CD4-positive, alpha-beta T cell (primary cell): ENCODE results near the gene ITGA2. TPM values are rescaled to one million over a fixed set of nuclear protein-coding genes. Genes with fewer than 3 reads are reported as not detected.
A peak's percentile ranks its signal among the peaks of the same experiment; 100 is the strongest.

Experiments used
- ATAC-seq: fragments of 200-7000 bp; cut with Tn5 transposase; one replicate; pipeline ENCODE4 v1.10.0; 2022; ENCODE audit warnings: mild to moderate bottlenecking; ENCODE audit not compliant: poor library complexity
- CTCF ChIA-PET: fragments of 350-600 bp; sonication (Branson Sonifier 250); formaldehyde crosslinking; loops from one replicate; lab custom pipeline; 2021; ENCODE audit warnings: antibody characterized with exemption, inconsistent platforms; lab: Charles Lee
- POLR2A ChIA-PET: fragments of 350-600 bp; sonication (Branson Sonifier 250); formaldehyde crosslinking; loops from one replicate; lab custom pipeline; 2021; ENCODE audit warnings: antibody characterized with exemption, inconsistent platforms; lab: Charles Lee
- DNase-seq, 14 experiments: peaks; one replicate each; pipeline ENCODE4 v3.0.0-alpha.2; 2013 to 2020; ENCODE audit warnings: mixed read lengths in 2 of 14
- H3K27ac ChIP-seq, 2 donors: one replicate each; pipeline versions ENCODE4 v1.5.1 to v1.7.0; 2013; ENCODE audit warnings: low read length in 2 of 2, low read depth in 1 of 2, mild to moderate bottlenecking in 1 of 2
- H3K27me3 ChIP-seq, 2 experiments: 1 replicate in 1 of 2; 2 replicates in 1 of 2; pipeline versions ENCODE4 v1.6.1 to v1.7.0; 2013; ENCODE audit warnings: low read length in 2 of 2, control low read depth in 1 of 2, mild to moderate bottlenecking in 1 of 2, moderate library complexity in 1 of 2; ENCODE audit not compliant: insufficient read depth in 2 of 2, control insufficient read depth in 1 of 2
- H3K36me3 ChIP-seq: one replicate; pipeline ENCODE4 v1.6.1; 2013; ENCODE audit warnings: low read length, control low read depth; ENCODE audit not compliant: insufficient read depth
- H3K4me1 ChIP-seq: one replicate; pipeline ENCODE4 v1.6.1; 2013; ENCODE audit warnings: low read length, control low read depth; ENCODE audit not compliant: insufficient read depth
- H3K4me3 ChIP-seq: one replicate; pipeline ENCODE4 v1.5.1; 2013; ENCODE audit warnings: mild to moderate bottlenecking, low read length, moderate library complexity
- H3K9me3 ChIP-seq, 2 experiments: 1 replicate in 1 of 2; 2 replicates in 1 of 2; pipeline versions ENCODE4 v1.6.1 to v1.7.0; 2013; ENCODE audit warnings: low read length in 2 of 2, mild to moderate bottlenecking in 2 of 2, control low read depth in 1 of 2, moderate library complexity in 1 of 2; ENCODE audit not compliant: control insufficient read depth in 1 of 2, insufficient read depth in 1 of 2
- H3K27ac Mint-ChIP-seq: one replicate; pipeline ENCODE4 v1.8.0; 2020; ENCODE audit warnings: mixed read lengths
- H3K27me3 Mint-ChIP-seq: one replicate; pipeline ENCODE4 v1.8.0; 2021; ENCODE audit warnings: mixed read lengths
- H3K36me3 Mint-ChIP-seq: one replicate; pipeline ENCODE4 v1.8.0; 2021; ENCODE audit warnings: low read depth, mixed read lengths
- H3K4me1 Mint-ChIP-seq: one replicate; pipeline ENCODE4 v1.8.0; 2021; ENCODE audit warnings: low read depth, mixed read lengths
- H3K4me3 Mint-ChIP-seq: one replicate; pipeline ENCODE4 v1.8.0; 2020; ENCODE audit warnings: mild to moderate bottlenecking, mixed read lengths
- H3K9me3 Mint-ChIP-seq: one replicate; pipeline ENCODE4 v1.8.0; 2020; ENCODE audit warnings: mixed read lengths
- intact Hi-C, 2 experiments: fragments of 100-400 bp; cut with DNase I in 1 of 2; cut with micrococcal nuclease in 1 of 2; formaldehyde crosslinking; loops; one replicate each; pipeline versions ENCODE4 v1.15.1 to v1.9.0; 2023 to 2025; cut with DNase I, micrococcal nuclease
- total RNA-seq, 174 experiments: library from RNA in 2 of 174; stranded (reverse) in 2 of 174; gene quantifications; one replicate each; pipeline ENCODE4 v1.2.3 and lab custom pipeline; 2021 to 2026
- TF ChIP-seq, protein P1 (sequence below): fragments of 200-600 bp; IDR thresholded peaks from one replicate; pipeline ENCODE4 v1.8.0; 2022; ENCODE audit warnings: antibody characterized with exemption, mild to moderate bottlenecking

The ITGA2 gene
- total RNA-seq, 2 experiments from 2014 or later: 0.03 to 0.11 TPM

DNA sequence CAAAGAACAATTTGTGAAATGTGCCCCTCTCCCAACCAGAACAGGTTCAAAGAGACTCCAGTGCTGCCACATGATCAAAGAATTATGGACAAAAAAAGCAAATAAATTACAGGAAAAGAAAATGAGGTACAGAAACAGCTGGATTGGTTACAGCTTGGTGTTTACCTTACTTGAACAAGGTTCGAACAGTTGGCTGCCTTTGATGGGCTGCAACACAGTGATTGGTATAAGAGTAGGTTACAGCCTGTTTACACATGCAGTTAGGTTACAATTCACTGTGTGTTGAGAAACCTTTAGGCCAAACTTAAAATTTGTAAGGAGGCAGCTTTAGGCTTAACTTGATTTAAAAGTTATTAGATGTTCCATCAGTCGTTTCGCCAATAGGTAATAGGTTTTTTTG lies 123.8 kb downstream of the ITGA2 start:
- TF ChIP-seq, protein P1, sequence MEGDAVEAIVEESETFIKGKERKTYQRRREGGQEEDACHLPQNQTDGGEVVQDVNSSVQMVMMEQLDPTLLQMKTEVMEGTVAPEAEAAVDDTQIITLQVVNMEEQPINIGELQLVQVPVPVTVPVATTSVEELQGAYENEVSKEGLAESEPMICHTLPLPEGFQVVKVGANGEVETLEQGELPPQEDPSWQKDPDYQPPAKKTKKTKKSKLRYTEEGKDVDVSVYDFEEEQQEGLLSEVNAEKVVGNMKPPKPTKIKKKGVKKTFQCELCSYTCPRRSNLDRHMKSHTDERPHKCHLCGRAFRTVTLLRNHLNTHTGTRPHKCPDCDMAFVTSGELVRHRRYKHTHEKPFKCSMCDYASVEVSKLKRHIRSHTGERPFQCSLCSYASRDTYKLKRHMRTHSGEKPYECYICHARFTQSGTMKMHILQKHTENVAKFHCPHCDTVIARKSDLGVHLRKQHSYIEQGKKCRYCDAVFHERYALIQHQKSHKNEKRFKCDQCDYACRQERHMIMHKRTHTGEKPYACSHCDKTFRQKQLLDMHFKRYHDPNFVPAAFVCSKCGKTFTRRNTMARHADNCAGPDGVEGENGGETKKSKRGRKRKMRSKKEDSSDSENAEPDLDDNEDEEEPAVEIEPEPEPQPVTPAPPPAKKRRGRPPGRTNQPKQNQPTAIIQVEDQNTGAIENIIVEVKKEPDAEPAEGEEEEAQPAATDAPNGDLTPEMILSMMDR: no peak
- ATAC-seq (no peak), DNase-seq (no peak)
- Mint-ChIP-seq H3K27ac (no peak overlapping the region), H3K4me1 (peaks cover 25% of the 10 kb centered on the region), H3K9me3 (no peaks in the 10 kb centered on the region), H3K4me3 (no peak overlapping the region), H3K27me3 (no peaks in the 10 kb centered on the region), H3K36me3 (peaks cover 6% of the 10 kb centered on the region)
- Histone ChIP-seq H3K4me3 (no peak overlapping the region), H3K4me1 (peaks cover 8% of the 10 kb centered on the region), H3K27me3 (no peaks in the 10 kb centered on the region), H3K36me3 (no peaks in the 10 kb centered on the region), H3K9me3 (no peaks in the 10 kb centered on the region), H3K27ac (no peak overlapping the region)
- intact Hi-C loops: loop anchor here in 1 of 2 experiments (5.0 kb wide), 2 partner anchors 316 to 449 kb away; partner anchors contain the start of gene NDUFS4
- POLR2A ChIA-PET: no interaction called here
- CTCF ChIA-PET: interaction anchor here (0.9 kb wide), 1 partner anchor 164 kb away, joined by 3 read pairs; no protein-coding TSS in a partner anchor

DNA sequence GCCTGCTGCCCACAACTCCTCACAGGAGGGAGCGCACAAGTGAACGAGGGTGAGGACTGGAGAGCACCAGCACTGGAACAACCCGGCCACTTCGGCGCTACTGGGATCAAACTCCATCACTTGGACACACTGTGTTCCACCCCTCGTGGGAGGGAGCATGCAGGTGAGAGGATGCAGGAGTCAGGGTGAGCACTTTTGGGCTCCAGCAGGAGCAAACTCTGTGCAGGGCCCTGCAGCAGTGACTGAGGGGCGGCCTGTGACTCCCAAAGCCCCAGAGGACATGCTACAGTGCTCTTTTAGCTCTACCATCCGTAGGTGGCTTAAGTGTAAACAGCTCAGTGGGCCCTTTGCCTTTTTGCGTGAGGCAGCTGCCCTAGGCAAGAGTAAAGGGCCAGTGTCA lies 124.8 kb downstream of the ITGA2 start:
- Mint-ChIP-seq H3K4me3 (no peak overlapping the region), H3K9me3 (no peaks in the 10 kb centered on the region), H3K27ac (no peak overlapping the region), H3K27me3 (no peaks in the 10 kb centered on the region), H3K36me3 (peaks cover 5% of the 10 kb centered on the region), H3K4me1 (peaks cover 17% of the 10 kb centered on the region)
- H3K36me3 ChIP-seq: no peaks in the 10 kb centered on the region
- peaks cover 8% of the 10 kb centered on the region for H3K4me1 ChIP-seq
- ATAC-seq: no peak
- H3K27ac ChIP-seq: no peak overlapping the region
- TF ChIP-seq, protein P1: no peak
- no peaks in the 10 kb centered on the region for H3K9me3 ChIP-seq
- ChIA-PET CTCF (interaction anchor here (0.9 kb wide), 1 partner anchor 165 kb away, joined by 3 read pairs; no protein-coding TSS in a partner anchor), POLR2A (no interaction called here)
- H3K4me3 ChIP-seq: no peak overlapping the region
- no peaks in the 10 kb centered on the region for H3K27me3 ChIP-seq
- DNase-seq: no peak
- intact Hi-C loops: loop anchor here in 1 of 2 experiments (5.0 kb wide), 2 partner anchors 317 to 448 kb away; partner anchors contain the start of gene NDUFS4

DNA sequence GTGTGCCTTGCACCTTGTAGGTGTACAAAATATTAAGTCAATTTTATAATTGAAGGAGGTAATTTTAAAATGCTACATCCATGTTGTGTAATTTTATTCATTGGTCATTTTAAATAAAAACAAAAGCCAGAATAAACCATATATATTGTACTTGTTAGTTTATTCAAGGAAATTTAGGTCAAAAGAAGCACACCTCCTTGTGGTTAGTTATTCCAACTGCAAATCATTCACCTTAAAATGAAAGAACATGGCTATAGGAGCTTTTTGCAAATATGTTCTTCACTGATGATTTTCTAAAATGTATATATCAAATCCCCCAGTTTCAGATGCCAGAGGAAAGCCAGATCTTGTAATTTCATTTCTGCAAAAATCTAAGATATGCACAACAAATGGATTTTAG lies 125.8 kb downstream of the ITGA2 start:
- Mint-ChIP-seq H3K4me3 (no peak overlapping the region), H3K36me3 (no peaks in the 10 kb centered on the region), H3K4me1 (peaks cover 13% of the 10 kb centered on the region), H3K27me3 (no peaks in the 10 kb centered on the region), H3K9me3 (no peaks in the 10 kb centered on the region), H3K27ac (no peak overlapping the region)
- ATAC-seq: no peak
- Histone ChIP-seq H3K27ac (no peak overlapping the region), H3K27me3 (no peaks in the 10 kb centered on the region), H3K9me3 (no peaks in the 10 kb centered on the region), H3K36me3 (no peaks in the 10 kb centered on the region), H3K4me3 (no peak overlapping the region), H3K4me1 (peaks cover 4% of the 10 kb centered on the region)
- intact Hi-C loops: loop anchor here in 1 of 2 experiments (5.0 kb wide), 2 partner anchors 318 to 447 kb away; partner anchors contain the start of gene NDUFS4
- TF ChIP-seq, protein P1: peak; percentile 23
- DNase-seq: no peak
- POLR2A ChIA-PET: no interaction called here
- CTCF ChIA-PET: no interaction called here
